Pancreas (tissue), 10 donors: Measurements from ENCODE around the gene MESD. TPM values are rescaled to one million over a fixed set of nuclear protein-coding genes. Genes with fewer than 3 reads are reported as not detected.

ENCODE experiments used
- ATAC-seq, 4 donors: fragments of 200-7000 bp; cut with Tn5 transposase; one replicate each; pipeline versions ENCODE4 v1.8.0 to v1.9.1; 2020; ENCODE audit warnings: mild to moderate bottlenecking in 4 of 4, moderate library complexity in 4 of 4
- DNase-seq, 6 donors: peaks; one replicate each; pipeline ENCODE4 v3.0.0-alpha.2; 2020
- FAIRE-seq: peaks from 2 replicates; lab custom pipeline; 2012; peaks lifted over from hg19 to GRCh38; lab: Jason Lieb, UNC
- H3K27ac ChIP-seq, 4 donors: fragments of 200-600 bp; sonication (generic); 1 replicate in 3 of 4; 2 replicates in 1 of 4; pipeline versions ENCODE4 v1.5.0 to v1.8.0; 2020
- H3K27me3 ChIP-seq, 4 donors: fragments of 200-600 bp; one replicate each; pipeline ENCODE4 v1.8.0; 2021
- H3K36me3 ChIP-seq, 3 donors: fragments of 200-600 bp; sonication (generic) in 1 of 3; one replicate each; pipeline versions ENCODE4 v1.5.0 to v1.8.0; 2020 to 2021
- H3K4me1 ChIP-seq, 3 donors: fragments of 200-600 bp; one replicate each; pipeline ENCODE4 v1.8.0; 2021
- H3K4me3 ChIP-seq, 4 donors: fragments of 200-600 bp; sonication (generic) in 2 of 4; one replicate each; pipeline versions ENCODE4 v1.5.0 to v1.8.0; 2020 to 2021
- H3K9me3 ChIP-seq, 4 donors: fragments of 200-600 bp; one replicate each; pipeline ENCODE4 v1.8.0; 2021
- CTCF ChIP-seq, 4 donors: fragments of 200-600 bp; sonication (generic) in 3 of 4; IDR thresholded peaks; one replicate each; pipeline versions ENCODE4 v1.5.0 to v1.8.0; 2021; ENCODE audit warnings: antibody characterized with exemption in 4 of 4
- WGBS, 2 donors: extraction: QIAGEN DNeasy Blood & Tissue Kit; methylation state at CpG; one replicate each; pipeline ENCODE4 v1.1.7; 2013; 5-methylcytosine and 5-hydroxymethylcytosine counted together
- intact Hi-C, 3 donors: fragments of 100-400 bp; cut with DNase I; formaldehyde crosslinking; loops; one replicate each; pipeline versions ENCODE4 v1.11.1 to v1.14.2; 2022
- polyA plus RNA-seq, 2 donors: library from polyadenylated mRNA; stranded (reverse); fragments of 200-250 nt; gene quantifications; one replicate each; pipeline ENCODE4 v1.2.3, GENCODE V29; 2013
- total RNA-seq, 6 donors: library from RNA; stranded (reverse); fragmentation: NEBNext Ultra II Directional in 4 of 6; extraction: Animal tissue kit (Norgen Biotek cat#: 25700) in 4 of 6; gene quantifications; one replicate each; pipeline versions ENCODE4 v1.2.1 to v1.2.4, GENCODE V29; 2021 to 2023
- donor health status: healthy with polysubstance abuse.
- donor health status: DM: no; HTN: no; CAD: no; lungs with moderate emphysema.
- donor health status: DM: no; HTN: no; CAD: no.
- donor health status: control.
- donor health status: control.
- donor health status: Bipolar disorder and iron deficiency.
- donor health status: DM: yes; HTN: yes; CAD: no.
- donor health status: DM: no; HTN: no; CAD: no.
- donor health status: DM: no; HTN: no; CAD: no.
- donor health status: DM: yes; HTN: yes; CAD: no.

The MESD gene
- total and polyA plus RNA-seq, 8 donors, result 10.5 to 18.5 (median 13.1) TPM

- no peak for TF ChIP-seq CTCF (IDR thresholded peaks at IDR 0.05)
- ATAC-seq (no peak), FAIRE-seq (no peak), DNase-seq (no peak)
- no peaks in the 10 kb centered on the region for H3K27me3 ChIP-seq
- H3K36me3 ChIP-seq, result no peaks in the 10 kb centered on the region
- intact Hi-C loops, result no loop called here
- no peak overlapping the region for H3K27ac ChIP-seq
- H3K9me3 ChIP-seq, result no peaks in the 10 kb centered on the region
- WGBS, 2 donors, result 94 to 96% methylated on average over 12 of the region's 12 CpGs
- no peak overlapping the region for H3K4me3 ChIP-seq
- no peaks in the 10 kb centered on the region for H3K4me1 ChIP-seq
Observed at GRCh38 chr15:80937718-80938117, 51.9 kb downstream of the MESD start.

GRCh38 chr15:80936288-80937078 lies 53.1 kb downstream of the MESD start:
- no peaks in the 10 kb centered on the region for H3K4me1 ChIP-seq
- no peak for FAIRE-seq
- 92% methylated on average over 16 of the region's 16 CpGs for WGBS, 2 donors
- H3K27ac ChIP-seq, result no peak overlapping the region
- H3K36me3 ChIP-seq, result no peaks in the 10 kb centered on the region
- intact Hi-C loops, result no loop called here
- H3K9me3 ChIP-seq, result no peaks in the 10 kb centered on the region
- DNase-seq, result no peak
- H3K27me3 ChIP-seq, result no peaks in the 10 kb centered on the region
- TF ChIP-seq CTCF (IDR thresholded peaks at IDR 0.05), result no peak
- H3K4me3 ChIP-seq, result no peak overlapping the region
- no peak for ATAC-seq

GRCh38 chr15:80934761-80935221 lies 54.8 kb downstream of the MESD start:
- no peak overlapping the region for H3K27ac ChIP-seq
- TF ChIP-seq CTCF (IDR thresholded peaks at IDR 0.05), result no peak
- H3K36me3 ChIP-seq, result no peaks in the 10 kb centered on the region
- peak in 1 of 4 donors; percentile 14 for ATAC-seq
- 87 to 92% methylated on average over 3 of the region's 3 CpGs for WGBS, 2 donors
- H3K9me3 ChIP-seq, result no peaks in the 10 kb centered on the region
- H3K4me1 ChIP-seq, result no peaks in the 10 kb centered on the region
- no peaks in the 10 kb centered on the region for H3K27me3 ChIP-seq
- H3K4me3 ChIP-seq, result no peak overlapping the region
- FAIRE-seq, result no peak
- no peak for DNase-seq
- intact Hi-C loops, result no loop called here

GRCh38 chr15:80932989-80933388 lies 56.6 kb downstream of the MESD start:
- Histone ChIP-seq H3K27me3 (no peaks in the 10 kb centered on the region), H3K9me3 (no peaks in the 10 kb centered on the region), H3K36me3 (no peaks in the 10 kb centered on the region), H3K4me3 (no peak overlapping the region), H3K27ac (no peak overlapping the region), H3K4me1 (no peaks in the 10 kb centered on the region)
- ATAC-seq (no peak), DNase-seq (no peak), FAIRE-seq (no peak)
- intact Hi-C loops, result no loop called here
- WGBS, 2 donors, result 89% methylated on average over 15 of the region's 15 CpGs
- TF ChIP-seq CTCF (IDR thresholded peaks at IDR 0.05), result no peak

GRCh38 chr15:80932513-80932815 lies 57.2 kb downstream of the MESD start:
- Histone ChIP-seq H3K27me3 (no peaks in the 10 kb centered on the region), H3K9me3 (no peaks in the 10 kb centered on the region), H3K4me1 (no peaks in the 10 kb centered on the region), H3K27ac (no peak overlapping the region), H3K36me3 (no peaks in the 10 kb centered on the region), H3K4me3 (no peak overlapping the region)
- DNase-seq (no peak), FAIRE-seq (no peak), ATAC-seq (no peak)
- 83 to 90% methylated on average over 5 of the region's 5 CpGs for WGBS, 2 donors
- TF ChIP-seq CTCF (IDR thresholded peaks at IDR 0.05), result no peak
- intact Hi-C loops, result no loop called here
